Activated CD8-positive, alpha-beta T cell treated with anti-CD3 and anti-CD28 coated beads, Interleukin-2, amount 10 ng/mL, durations not matched to agents 7 days and 5 days (primary cell): ENCODE data around the gene ATF7IP2. TPM values are rescaled to one million over a fixed set of nuclear protein-coding genes. Genes with fewer than 3 reads are reported as not detected.

Experiments used
- ATAC-seq: fragments of 150-1000 bp; cut with Tn5 transposase; one replicate; pipeline ENCODE4 v1.10.0; 2021; ENCODE audit warnings: moderate library complexity
- CTCF ChIA-PET: fragments of 350-600 bp; sonication (Branson Sonifier 250); formaldehyde crosslinking; loops from one replicate; lab custom pipeline; 2021; ENCODE audit warnings: antibody characterized with exemption; lab: Charles Lee
- POLR2A ChIA-PET: fragments of 350-600 bp; sonication (Branson Sonifier 250); formaldehyde crosslinking; loops from one replicate; lab custom pipeline; 2021; ENCODE audit warnings: antibody characterized with exemption; lab: Charles Lee
- DNase-seq: peaks from one replicate; pipeline ENCODE4 v3.0.0-alpha.2; 2020
- H3K27ac Mint-ChIP-seq: one replicate; pipeline ENCODE4 v1.8.0; 2021; ENCODE audit warnings: mild to moderate bottlenecking, mixed read lengths
- H3K27me3 Mint-ChIP-seq: one replicate; pipeline ENCODE4 v1.8.0; 2021; ENCODE audit warnings: low read depth, mixed read lengths
- H3K36me3 Mint-ChIP-seq: one replicate; pipeline ENCODE4 v1.8.0; 2021; ENCODE audit warnings: low read depth, mixed read lengths
- H3K4me1 Mint-ChIP-seq: one replicate; pipeline ENCODE4 v1.8.0; 2021; ENCODE audit warnings: low read depth, mixed read lengths
- H3K4me3 Mint-ChIP-seq: one replicate; pipeline ENCODE4 v1.8.0; 2021; ENCODE audit warnings: mild to moderate bottlenecking, mixed read lengths
- H3K9me3 Mint-ChIP-seq: one replicate; pipeline ENCODE4 v1.8.0; 2022; ENCODE audit warnings: mixed read lengths; ENCODE audit not compliant: insufficient read depth
- total RNA-seq, 2 experiments: library from RNA; stranded (reverse); gene quantifications; one replicate each; pipeline ENCODE4 v1.2.3, GENCODE V29; 2021

Gene ATF7IP2
- total RNA-seq, 2 experiments from 2014 or later, result 30.1 to 31.3 TPM

GRCh38 chr16:10519929-10520868, 134.3 kb downstream of the ATF7IP2 start:
- ChIA-PET POLR2A (no interaction called here), CTCF (interaction anchor here (1.2 to 2.1 kb wide), 6 partner anchors 10 to 216 kb away, joined by 3 to 13 read pairs (median 5); no protein-coding TSS in a partner anchor)
- DNase-seq (no peak), ATAC-seq (no peak)
- H3K9me3 Mint-ChIP-seq, result no peaks in the 10 kb centered on the region
- H3K4me1 Mint-ChIP-seq, result no peaks in the 10 kb centered on the region
- H3K36me3 Mint-ChIP-seq, result no peaks in the 10 kb centered on the region
- peak overlapping the region; percentile 20 for H3K27ac Mint-ChIP-seq
- no peak overlapping the region for H3K4me3 Mint-ChIP-seq
- H3K27me3 Mint-ChIP-seq, result no peaks in the 10 kb centered on the region

- ChIA-PET POLR2A (no interaction called here), CTCF (interaction anchor here (0.6 to 2.1 kb wide), 12 partner anchors 9 to 400 kb away, joined by 3 to 13 read pairs (median 4); partner anchors contain the start of gene NUBP1)
- no peak overlapping the region for H3K27ac Mint-ChIP-seq
- H3K4me1 Mint-ChIP-seq, result no peaks in the 10 kb centered on the region
- no peaks in the 10 kb centered on the region for H3K9me3 Mint-ChIP-seq
- H3K36me3 Mint-ChIP-seq, result no peaks in the 10 kb centered on the region
- no peaks in the 10 kb centered on the region for H3K27me3 Mint-ChIP-seq
- H3K4me3 Mint-ChIP-seq, result no peak overlapping the region
- DNase-seq (no peak), ATAC-seq (no peak)
Observed at GRCh38 chr16:10520869-10521578, 135.2 kb downstream of the ATF7IP2 start.

DNA sequence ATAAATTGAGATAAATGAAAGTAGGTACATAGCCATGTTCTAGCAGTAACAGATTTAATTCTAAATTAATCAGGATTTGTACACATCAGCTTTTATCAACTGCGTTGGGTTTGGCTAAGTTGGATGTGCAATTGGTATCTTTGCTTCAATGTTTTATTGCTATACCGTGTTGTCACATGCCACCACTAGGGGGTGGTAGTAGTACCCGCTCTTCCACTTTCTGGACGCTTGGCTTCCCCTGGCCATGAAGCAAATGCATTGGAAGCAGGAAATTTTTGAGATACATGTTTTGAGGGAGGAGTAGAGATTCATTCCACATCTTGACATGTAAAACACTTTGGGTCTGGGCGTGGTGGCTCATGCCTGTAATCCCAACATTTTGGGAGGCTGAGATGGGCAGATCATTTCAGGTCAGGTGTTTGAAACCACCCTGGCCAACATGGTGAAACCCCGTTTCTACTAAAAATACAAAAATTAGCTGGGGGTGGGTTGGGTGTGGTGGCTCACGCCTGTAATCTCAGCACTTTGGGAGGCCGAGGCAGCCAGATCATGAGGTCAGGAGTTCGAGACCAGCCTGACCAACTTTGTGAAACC, 135.9 kb downstream of the ATF7IP2 start:
- Mint-ChIP-seq H3K4me3 (no peak overlapping the region), H3K4me1 (no peaks in the 10 kb centered on the region), H3K27me3 (no peaks in the 10 kb centered on the region), H3K9me3 (no peaks in the 10 kb centered on the region), H3K27ac (no peak overlapping the region), H3K36me3 (no peaks in the 10 kb centered on the region)
- ATAC-seq (peak; percentile 69), DNase-seq (peak; percentile 61)
- CTCF ChIA-PET, result interaction anchor here (0.6 to 2.1 kb wide), 12 partner anchors 9 to 400 kb away, joined by 3 to 13 read pairs (median 4); no protein-coding TSS in a partner anchor
- POLR2A ChIA-PET, result no interaction called here

DNA sequence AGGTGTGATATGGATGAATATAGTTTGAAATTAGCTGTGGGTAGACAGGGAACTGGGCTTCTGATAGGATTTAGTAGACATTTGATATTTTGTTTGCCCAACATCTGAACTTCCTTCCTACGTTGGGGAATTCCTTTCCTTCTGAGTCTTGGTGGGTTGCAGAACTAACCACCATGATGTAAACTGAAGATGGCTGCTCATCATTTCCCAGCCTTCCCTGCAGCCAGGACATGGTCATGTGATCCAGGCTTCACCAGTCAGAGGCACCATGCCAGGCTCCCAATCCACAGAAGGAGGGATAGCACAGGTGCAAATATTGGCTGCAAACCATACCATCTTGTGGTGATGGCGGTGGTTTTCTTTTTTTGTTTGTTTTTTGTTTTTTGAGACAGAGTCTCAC, 137.1 kb downstream of the ATF7IP2 start:
- no peak overlapping the region for H3K27ac Mint-ChIP-seq
- H3K4me3 Mint-ChIP-seq, result no peak overlapping the region
- ChIA-PET POLR2A (no interaction called here), CTCF (interaction anchor here (1.2 to 1.8 kb wide), 3 partner anchors 9 to 396 kb away, joined by 3 to 6 read pairs (median 3); no protein-coding TSS in a partner anchor)
- DNase-seq (no peak), ATAC-seq (no peak)
- no peaks in the 10 kb centered on the region for H3K4me1 Mint-ChIP-seq
- no peaks in the 10 kb centered on the region for H3K27me3 Mint-ChIP-seq
- no peaks in the 10 kb centered on the region for H3K9me3 Mint-ChIP-seq
- H3K36me3 Mint-ChIP-seq, result no peaks in the 10 kb centered on the region

GRCh38 chr16:10525214-10525825, 139.5 kb downstream of the ATF7IP2 start:
- no peak for ATAC-seq
- Mint-ChIP-seq H3K27me3 (no peaks in the 10 kb centered on the region), H3K4me3 (no peak overlapping the region), H3K27ac (no peak overlapping the region), H3K4me1 (peaks cover 12% of the 10 kb centered on the region), H3K9me3 (no peaks in the 10 kb centered on the region), H3K36me3 (no peaks in the 10 kb centered on the region)
- POLR2A ChIA-PET, result no interaction called here
- CTCF ChIA-PET, result interaction anchor here (1.5 to 2.0 kb wide), 2 partner anchors 10 to 211 kb away, joined by 5 to 6 read pairs; no protein-coding TSS in a partner anchor
- DNase-seq, result no peak

DNA sequence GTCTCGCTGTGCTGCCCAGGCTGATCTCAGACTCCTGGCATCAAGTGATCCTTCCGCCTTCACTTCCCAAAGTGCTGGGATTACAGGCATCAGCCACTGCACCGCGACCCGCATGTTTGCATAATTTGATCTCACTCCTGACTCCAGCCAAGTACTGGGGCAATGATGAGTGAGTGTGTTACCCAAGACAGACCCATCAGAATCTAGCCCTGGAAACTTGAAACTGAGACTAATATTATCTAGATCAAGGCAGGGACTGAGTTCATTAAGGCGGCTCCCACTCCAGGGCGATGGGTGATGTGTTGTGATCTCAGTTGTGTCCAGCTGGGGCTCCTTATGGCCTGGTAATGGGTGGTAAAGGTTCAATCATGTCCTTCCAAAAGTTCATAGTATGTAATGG, 141.1 kb downstream of the ATF7IP2 start:
- Mint-ChIP-seq H3K27ac (no peak overlapping the region), H3K4me1 (peaks cover 12% of the 10 kb centered on the region), H3K36me3 (no peaks in the 10 kb centered on the region), H3K27me3 (no peaks in the 10 kb centered on the region), H3K4me3 (no peak overlapping the region), H3K9me3 (no peaks in the 10 kb centered on the region)
- POLR2A ChIA-PET, result no interaction called here
- DNase-seq (no peak), ATAC-seq (no peak)
- CTCF ChIA-PET, result interaction anchor here (1.3 kb wide), 1 partner anchor 12 kb away, joined by 6 read pairs; no protein-coding TSS in a partner anchor

- ATAC-seq (no peak), DNase-seq (no peak)
- no peaks in the 10 kb centered on the region for H3K36me3 Mint-ChIP-seq
- H3K9me3 Mint-ChIP-seq, result no peaks in the 10 kb centered on the region
- H3K4me1 Mint-ChIP-seq, result peaks cover 12% of the 10 kb centered on the region
- no peaks in the 10 kb centered on the region for H3K27me3 Mint-ChIP-seq
- no peak overlapping the region for H3K27ac Mint-ChIP-seq
- ChIA-PET CTCF (no interaction called here), POLR2A (no interaction called here)
- H3K4me3 Mint-ChIP-seq, result no peak overlapping the region
Observed at GRCh38 chr16:10528635-10529034, 142.8 kb downstream of the ATF7IP2 start.

- Mint-ChIP-seq H3K4me3 (no peak overlapping the region), H3K36me3 (no peaks in the 10 kb centered on the region), H3K27me3 (no peaks in the 10 kb centered on the region), H3K9me3 (no peaks in the 10 kb centered on the region), H3K4me1 (peaks cover 12% of the 10 kb centered on the region), H3K27ac (peak overlapping the region; percentile 26)
- no peak for ATAC-seq
- DNase-seq, result peak; percentile 25
- ChIA-PET CTCF (interaction anchor here (1.4 to 1.5 kb wide), 2 partner anchors 9 to 15 kb away, joined by 6 read pairs; no protein-coding TSS in a partner anchor), POLR2A (no interaction called here)
Observed at GRCh38 chr16:10529895-10530669, 144.2 kb downstream of the ATF7IP2 start.

GRCh38 chr16:10530685-10531084, 144.8 kb downstream of the ATF7IP2 start:
- Mint-ChIP-seq H3K27me3 (no peaks in the 10 kb centered on the region), H3K9me3 (no peaks in the 10 kb centered on the region), H3K27ac (no peak overlapping the region), H3K4me1 (peaks cover 12% of the 10 kb centered on the region), H3K4me3 (no peak overlapping the region), H3K36me3 (no peaks in the 10 kb centered on the region)
- ATAC-seq (no peak), DNase-seq (no peak)
- ChIA-PET CTCF (interaction anchor here (1.4 to 1.5 kb wide), 2 partner anchors 9 to 16 kb away, joined by 6 read pairs; no protein-coding TSS in a partner anchor), POLR2A (no interaction called here)

- POLR2A ChIA-PET, result no interaction called here
- no peaks in the 10 kb centered on the region for H3K27me3 Mint-ChIP-seq
Observed at GRCh38 chr16:10531582-10531981, 145.7 kb downstream of the ATF7IP2 start.

More at GRCh38 chr16:10531582-10531981, 145.7 kb downstream of the ATF7IP2 start:
- no peaks in the 10 kb centered on the region for H3K9me3 Mint-ChIP-seq
- CTCF ChIA-PET, result no interaction called here
- no peaks in the 10 kb centered on the region for H3K36me3 Mint-ChIP-seq
- ATAC-seq (no peak), DNase-seq (no peak)
- H3K4me3 Mint-ChIP-seq, result no peak overlapping the region
- H3K27ac Mint-ChIP-seq, result no peak overlapping the region
- H3K4me1 Mint-ChIP-seq, result peaks cover 12% of the 10 kb centered on the region
